Endothelial cell of umbilical vein (primary cell): ENCODE results near the gene VPS37C. TPM values are rescaled to one million over a fixed set of nuclear protein-coding genes. Genes with fewer than 3 reads are reported as not detected.

Experiments used
- BruUV-seq: library from RNA; stranded (reverse); fragments of 400-500 nt; replicated peaks from 2 replicates; lab custom pipeline; 2021; lab: Mats Ljungman, UMichigan
- CTCF ChIA-PET: fragments of 300-600, 350-600 bp; sonication (Branson Sonifier 250); formaldehyde crosslinking; loops from one replicate; lab custom pipeline; 2021; ENCODE audit warnings: antibody characterized with exemption, inconsistent platforms; lab: Charles Lee
- POLR2A ChIA-PET: fragments of 300-600, 350-600 bp; sonication (Branson Sonifier 250); formaldehyde crosslinking; loops from one replicate; lab custom pipeline; 2021; ENCODE audit warnings: antibody characterized with exemption, inconsistent platforms; lab: Charles Lee
- DNase-seq: peaks from one replicate; pipeline ENCODE4 v3.0.0-alpha.2; 2011; ENCODE audit warnings: low read depth, low spot score
- FAIRE-seq: peaks from 2 replicates; lab custom pipeline; 2011; peaks lifted over from hg19 to GRCh38; lab: Jason Lieb, UNC
- H2AFZ ChIP-seq: 2 replicates; pipeline ENCODE4 v1.6.0; 2012; ENCODE audit warnings: low read depth, low read length, control low read depth, inconsistent platforms
- H3K27ac ChIP-seq: 2 replicates; pipeline ENCODE4 v1.5.1; 2011; ENCODE audit warnings: low read depth, mild to moderate bottlenecking, control low read depth, low read length, moderate library complexity; ENCODE audit not compliant: insufficient read depth
- H3K27me3 ChIP-seq, 2 experiments: 2 replicates each; pipeline versions ENCODE4 v1.6.0 to v1.6.1; 2011; ENCODE audit warnings: low read length in 2 of 2, mixed read lengths in 1 of 2; ENCODE audit not compliant: control insufficient read depth in 2 of 2, insufficient read depth in 2 of 2
- H3K36me3 ChIP-seq, 2 experiments: 2 replicates in 1 of 2; 3 replicates in 1 of 2; pipeline ENCODE4 v1.5.1; 2011; ENCODE audit warnings: low read length in 2 of 2, mild to moderate bottlenecking in 1 of 2, moderate library complexity in 1 of 2; ENCODE audit not compliant: control insufficient read depth in 2 of 2, insufficient read depth in 2 of 2; ENCODE audit errors: extremely low read depth in 1 of 2
- H3K4me1 ChIP-seq: 3 replicates; pipeline ENCODE4 v1.5.1; 2011; ENCODE audit warnings: mild to moderate bottlenecking, low read length; ENCODE audit not compliant: control insufficient read depth, insufficient read depth; ENCODE audit errors: extremely low read depth
- H3K4me2 ChIP-seq: 2 replicates; pipeline ENCODE4 v1.6.1; 2011; ENCODE audit warnings: low read length, control low read depth, mixed read lengths; ENCODE audit not compliant: insufficient read depth
- H3K4me3 ChIP-seq, 3 experiments: fragments of 200-600 bp in 1 of 3; sonication (generic), shearing (Covaris generic) in 1 of 3; replicated peaks in 1 of 3; 2 replicates each; pipeline ENCODE4 v1.5.1; 2011 to 2016; ENCODE audit warnings: control low read depth in 3 of 3, low read length in 3 of 3, mild to moderate bottlenecking in 2 of 3, inconsistent platforms in 1 of 3, low read depth in 1 of 3, moderate library complexity in 1 of 3; ENCODE audit not compliant: insufficient read depth in 1 of 3
- H3K79me2 ChIP-seq: 2 replicates; pipeline ENCODE4 v1.6.0; 2012; ENCODE audit warnings: low read length, inconsistent platforms; ENCODE audit not compliant: control insufficient read depth, insufficient read depth
- H3K9ac ChIP-seq: replicated peaks from 2 replicates; pipeline ENCODE3; 2011; ENCODE audit warnings: low read length, control low read depth; ENCODE audit not compliant: insufficient read depth; ENCODE audit errors: extremely low read depth
- H3K9me1 ChIP-seq: replicated peaks from 3 replicates; pipeline ENCODE4 v1.6.0; 2011; ENCODE audit warnings: mild to moderate bottlenecking, low read length; ENCODE audit not compliant: control insufficient read depth, insufficient read depth; ENCODE audit errors: extremely low read depth
- H3K9me3 ChIP-seq: replicated peaks from 2 replicates; pipeline ENCODE4 v1.5.1; 2012; ENCODE audit warnings: low read length, inconsistent platforms; ENCODE audit not compliant: control insufficient read depth, insufficient read depth
- H4K20me1 ChIP-seq: replicated peaks from 2 replicates; pipeline ENCODE3; 2011; ENCODE audit warnings: mild to moderate bottlenecking, low read length; ENCODE audit not compliant: control insufficient read depth, insufficient read depth; ENCODE audit errors: extremely low read depth
- CTCF ChIP-seq, 2 donors: IDR thresholded peaks; 1 replicate in 1 of 2; 2 replicates in 1 of 2; pipeline ENCODE4 v1.5.1; 2011; ENCODE audit warnings: low read length in 2 of 2, mild to moderate bottlenecking in 2 of 2, moderate library complexity in 2 of 2, control low read depth in 1 of 2, inconsistent platforms in 1 of 2, low read depth in 1 of 2; ENCODE audit not compliant: insufficient read depth in 1 of 2; ENCODE audit errors: extremely low read depth in 1 of 2
- EZH2 ChIP-seq: IDR thresholded peaks from 2 replicates; pipeline ENCODE4 v1.6.1; 2012; ENCODE audit warnings: borderline replicate concordance, low read depth, mild to moderate bottlenecking, moderate library complexity, low read length, inconsistent platforms; ENCODE audit not compliant: severe bottlenecking
- FOS ChIP-seq: IDR thresholded peaks from 2 replicates; pipeline ENCODE4 v1.6.1; 2011; ENCODE audit warnings: mild to moderate bottlenecking, low read length, moderate library complexity, borderline replicate concordance; ENCODE audit not compliant: insufficient read depth
- GATA2 ChIP-seq: IDR thresholded peaks from 2 replicates; pipeline ENCODE4 v1.7.0; 2011; ENCODE audit warnings: low read depth, mild to moderate bottlenecking, moderate library complexity, mixed read lengths, low read length; ENCODE audit not compliant: insufficient read length, insufficient read depth
- JUN ChIP-seq: IDR thresholded peaks from 2 replicates; pipeline ENCODE4 v1.6.1; 2011; ENCODE audit warnings: borderline replicate concordance, low read depth; ENCODE audit not compliant: insufficient read length, insufficient read depth
- MAX ChIP-seq: IDR thresholded peaks from 2 replicates; pipeline ENCODE4 v1.6.1; 2011; ENCODE audit not compliant: insufficient read depth, insufficient read length
- MYC ChIP-seq: IDR thresholded peaks from one replicate; pipeline ENCODE4 v1.6.1; 2011; ENCODE audit warnings: mild to moderate bottlenecking, low read depth, low read length
- POLR2A ChIP-seq: IDR thresholded peaks from 2 replicates; pipeline ENCODE4 v1.6.1; 2012; ENCODE audit warnings: low read depth, mild to moderate bottlenecking, control low read depth, low read length
- POLR2AphosphoS5 ChIP-seq: IDR thresholded peaks from 2 replicates; pipeline ENCODE4 v1.6.1; 2012; ENCODE audit warnings: low read depth, mild to moderate bottlenecking, control low read depth, low read length, moderate library complexity; ENCODE audit not compliant: insufficient read depth
- dilution Hi-C: fragments of 300-500 bp; cut with MboI; formaldehyde crosslinking; loops from one replicate; pipeline ENCODE4 v1.15.0; 2019; ENCODE audit warnings: low sequenced_read_pairs; ENCODE audit not compliant: extremely low pct_ligation_motif_present
- intact Hi-C: fragments of 100-400 bp; cut with micrococcal nuclease; formaldehyde crosslinking; loops from one replicate; pipeline ENCODE4 v1.10.0; 2022
- polyA plus RNA-seq, 4 experiments: library from polyadenylated mRNA; depleted of rRNA in 3 of 4; stranded (reverse) in 3 of 4; unstranded in 1 of 4; fragments of >200 nt; gene quantifications; 2 replicates each; pipeline versions ENCODE4 v1.2.1 to v1.2.3, GENCODE V29; 2011 to 2012; ENCODE audit warnings: missing spikeins in 1 of 4
- total RNA-seq: library from RNA; stranded (reverse); gene quantifications from 2 replicates; pipeline ENCODE4 v1.2.3, GENCODE V29; 2021

The VPS37C gene
- total and polyA plus RNA-seq, 2 donors (not counting 3 experiments of a cell fraction or from before 2014, with no cell fraction given) = 17.7 to 23.4 TPM

GRCh38 chr11:61122761-61123160, 38.5 kb downstream of the VPS37C start:
- POLR2A ChIA-PET = no interaction called here
- no peak for FAIRE-seq
- no peak for DNase-seq
- Histone ChIP-seq H3K4me2 (no peak overlapping the region), H3K4me3 (no peak overlapping the region), H2AFZ (no peak overlapping the region), H3K36me3 (no peaks in the 10 kb centered on the region), H4K20me1 (no peaks in the 10 kb centered on the region), H3K27ac (no peak overlapping the region), H3K4me1 (no peaks in the 10 kb centered on the region), H3K27me3 (peaks cover 10 to 11% of the 10 kb centered on the region in 2 experiments), H3K9ac (no peak overlapping the region), H3K9me1 (no peaks in the 10 kb centered on the region), H3K79me2 (no peaks in the 10 kb centered on the region), H3K9me3 (no peaks in the 10 kb centered on the region)
- no peak for TF ChIP-seq CTCF (IDR thresholded peaks at IDR 0.05; ENCODE audit: extremely low read depth in 1 of 2, insufficient read depth in 1 of 2, low read depth in 1 of 2, low read length in 2 of 2)
- CTCF ChIA-PET = interaction anchor here (0.8 to 1.2 kb wide), 2 partner anchors 17 to 223 kb away, joined by 3 read pairs; no protein-coding TSS in a partner anchor
- intact Hi-C loops = no loop called here
- BruUV-seq = no TSS peak
- dilution Hi-C loops = no loop called here

- no peaks in the 10 kb centered on the region for H3K9me3 ChIP-seq
- FAIRE-seq = no peak
- H3K9me1 ChIP-seq = no peaks in the 10 kb centered on the region
- TF ChIP-seq FOS (no peak), GATA2 (no peak), CTCF (IDR thresholded peaks at IDR 0.05; ENCODE audit: extremely low read depth in 1 of 2, insufficient read depth in 1 of 2, low read depth in 1 of 2, low read length in 2 of 2) (no peak), POLR2AphosphoS5 (no peak), MYC (no peak), EZH2 (no peak), JUN (no peak), POLR2A (no peak), MAX (no peak)
- no peaks in the 10 kb centered on the region for H4K20me1 ChIP-seq
- CTCF ChIA-PET = interaction anchor here (1.2 kb wide), 1 partner anchor 222 kb away, joined by 3 read pairs; no protein-coding TSS in a partner anchor
- H3K9ac ChIP-seq = no peak overlapping the region
- peaks cover 10 to 11% of the 10 kb centered on the region in 2 experiments for H3K27me3 ChIP-seq
- no peak for DNase-seq
- intact Hi-C loops (no loop called here), dilution Hi-C loops (no loop called here)
- H3K4me1 ChIP-seq = no peaks in the 10 kb centered on the region
- no TSS peak for BruUV-seq
- no peak overlapping the region for H3K27ac ChIP-seq
- no peaks in the 10 kb centered on the region for H3K36me3 ChIP-seq
- no peak overlapping the region for H3K4me3 ChIP-seq
- H3K79me2 ChIP-seq = no peaks in the 10 kb centered on the region
- POLR2A ChIA-PET = no interaction called here
- no peak overlapping the region for H2AFZ ChIP-seq
- no peak overlapping the region for H3K4me2 ChIP-seq
Measured at GRCh38 chr11:61121917-61122316, 39.3 kb downstream of the VPS37C start.
